ENCODE data around the gene MMP13. TPM values are rescaled to one million over a fixed set of nuclear protein-coding genes. Genes with fewer than 3 reads are reported as not detected.
"Not testable (repeated sequence)": the region's sequence is repeated elsewhere in the genome, so short reads cannot be mapped to it uniquely, and the experiment has no call there.

Gene MMP13
- not detected for polyA plus RNA-seq

GRCh38 chr11:102955624-102956023 is at the start of gene MMP13:
TSS of gene MMP13 (minus strand) at chr11:102955732. CDS start at chr11:102955705, 27 bp downstream.
- whole genome bisulfite sequencing, 3 donors: 85 to 87% (median 86%) methylated on average over 6 of the region's 6 CpGs
- no peak within 1 kb of the TSS for H3K27ac ChIP-seq (ENCODE audit: low read depth, low read length)

- not testable (repeated sequence) for H3K27ac ChIP-seq (ENCODE audit: low read depth, low read length)
- 85 to 91% (median 88%) methylated on average over 5 of the region's 5 CpGs for WGBS, 3 donors
These were observed 48.7 kb upstream of the MMP13 start for GRCh38 chr11:103004234-103004633.

- H3K27ac ChIP-seq (ENCODE audit: low read depth, low read length): no peak overlapping the region
- 44 to 63% (median 49%) methylated on average over 1 of the region's 1 CpG for whole genome bisulfite sequencing, 3 donors
These were observed 38.6 kb upstream of the MMP13 start for GRCh38 chr11:102994105-102994504.

GRCh38 chr11:102991776-102992175 is 36.2 kb upstream of the MMP13 start:
- 55 to 76% (median 58%) methylated on average over 3 of the region's 3 CpGs for WGBS, 3 donors
- no peak overlapping the region for H3K27ac ChIP-seq (ENCODE audit: low read depth, low read length)

GRCh38 chr11:102990145-102990544 is 34.6 kb upstream of the MMP13 start:
- H3K27ac ChIP-seq (ENCODE audit: low read depth, low read length): no peak overlapping the region
- WGBS, 3 donors: 74 to 94% (median 89%) methylated on average over 3 of the region's 3 CpGs

GRCh38 chr11:102989379-102990047 is 34.0 kb upstream of the MMP13 start:
- WGBS, 3 donors: 70 to 80% (median 78%) methylated on average over 5 of the region's 5 CpGs
- H3K27ac ChIP-seq (ENCODE audit: low read depth, low read length): no peak overlapping the region

- 66 to 93% (median 82%) methylated on average over 2 of the region's 2 CpGs for WGBS, 3 donors
- no peak overlapping the region for H3K27ac ChIP-seq (ENCODE audit: low read depth, low read length)
These were observed 31.3 kb upstream of the MMP13 start for GRCh38 chr11:102986815-102987214.

- 64 to 83% (median 79%) methylated on average over 1 of the region's 1 CpG for WGBS, 3 donors
- H3K27ac ChIP-seq (ENCODE audit: low read depth, low read length): no peak overlapping the region
These were observed 30.3 kb upstream of the MMP13 start for GRCh38 chr11:102985850-102986249.

GRCh38 chr11:102983486-102983885 is 28.0 kb upstream of the MMP13 start:
- no peak overlapping the region for H3K27ac ChIP-seq (ENCODE audit: low read depth, low read length)
- WGBS, 3 donors: 55 to 70% (median 56%) methylated on average over 2 of the region's 2 CpGs

- no peak overlapping the region for H3K27ac ChIP-seq (ENCODE audit: low read depth, low read length)
These were observed 25.9 kb upstream of the MMP13 start for GRCh38 chr11:102981324-102981910.

- WGBS, 3 donors: 77 to 84% (median 77%) methylated on average over 5 of the region's 5 CpGs
- H3K27ac ChIP-seq (ENCODE audit: low read depth, low read length): no peak overlapping the region
These were observed 19.2 kb upstream of the MMP13 start for GRCh38 chr11:102974552-102975280.

- WGBS, 3 donors: 78 to 83% (median 78%) methylated on average over 2 of the region's 2 CpGs
- H3K27ac ChIP-seq (ENCODE audit: low read depth, low read length): not testable (repeated sequence)
These were observed 18.2 kb upstream of the MMP13 start for GRCh38 chr11:102973698-102974097.

- 70 to 84% (median 72%) methylated on average over 1 of the region's 1 CpG for WGBS, 3 donors
- no peak overlapping the region for H3K27ac ChIP-seq (ENCODE audit: low read depth, low read length)
These were observed 17.3 kb upstream of the MMP13 start for GRCh38 chr11:102972853-102973252.

GRCh38 chr11:102971766-102972165 is 16.2 kb upstream of the MMP13 start:
- H3K27ac ChIP-seq (ENCODE audit: low read depth, low read length): no peak overlapping the region

GRCh38 chr11:102967497-102967896 is 12.0 kb upstream of the MMP13 start:
- WGBS, 3 donors: 93 to 100% (median 97%) methylated on average over 1 of the region's 1 CpG
- H3K27ac ChIP-seq (ENCODE audit: low read depth, low read length): no peak overlapping the region

- H3K27ac ChIP-seq (ENCODE audit: low read depth, low read length): no peak overlapping the region
These were observed 10.5 kb upstream of the MMP13 start for GRCh38 chr11:102966011-102966410.

GRCh38 chr11:102964867-102965266 is 9.3 kb upstream of the MMP13 start:
- H3K27ac ChIP-seq (ENCODE audit: low read depth, low read length): no peak overlapping the region
- 51 to 73% (median 62%) methylated on average over 13 to 14 of the region's 14 CpGs for WGBS, 3 donors

GRCh38 chr11:102957953-102958352 is 2.4 kb upstream of the MMP13 start:
- WGBS, 3 donors: 60 to 77% (median 75%) methylated on average over 2 of the region's 2 CpGs
- no peak overlapping the region for H3K27ac ChIP-seq (ENCODE audit: low read depth, low read length)

GRCh38 chr11:102950622-102951081 is 4.9 kb downstream of the MMP13 start:
- 70 to 89% (median 72%) methylated on average over 2 of the region's 2 CpGs for whole genome bisulfite sequencing, 3 donors
- no peak overlapping the region for H3K27ac ChIP-seq (ENCODE audit: low read depth, low read length)

GRCh38 chr11:102946237-102946636 is 9.3 kb downstream of the MMP13 start:
- 46 to 54% (median 52%) methylated on average over 3 of the region's 3 CpGs for WGBS, 3 donors
- H3K27ac ChIP-seq (ENCODE audit: low read depth, low read length): no peak overlapping the region
